Neural crest cell (in vitro differentiated cells): Measurements from ENCODE around the gene CNDP2. TPM values are rescaled to one million over a fixed set of nuclear protein-coding genes. Genes with fewer than 3 reads are reported as not detected.
"Not testable (repeated sequence)": the region's sequence is repeated elsewhere in the genome, so short reads cannot be mapped to it uniquely, and the experiment has no call there.

Experiments used
- DNase-seq: peaks from one replicate; pipeline ENCODE4 v3.0.0; 2021; ENCODE audit warnings: low read depth, mixed read lengths, low spot score
- H3K27ac Mint-ChIP-seq: one replicate; pipeline ENCODE4 v1.8.0; 2021; ENCODE audit warnings: mild to moderate bottlenecking, mixed read lengths; ENCODE audit not compliant: unreplicated experiment
- H3K27me3 Mint-ChIP-seq: 2 replicates; pipeline ENCODE4 v1.8.0; 2021; ENCODE audit warnings: low read depth, mild to moderate bottlenecking, mixed read lengths
- H3K36me3 Mint-ChIP-seq: 2 replicates; pipeline ENCODE4 v1.8.0; 2021; ENCODE audit warnings: low read depth, mild to moderate bottlenecking, mixed read lengths
- H3K4me1 Mint-ChIP-seq: 2 replicates; pipeline ENCODE4 v1.8.0; 2021; ENCODE audit warnings: mixed read lengths
- H3K4me3 Mint-ChIP-seq: one replicate; pipeline ENCODE4 v1.8.0; 2021; ENCODE audit warnings: mild to moderate bottlenecking, mixed read lengths
- H3K9me3 Mint-ChIP-seq: 2 replicates; pipeline ENCODE4 v1.8.0; 2021; ENCODE audit warnings: mixed read lengths
- total RNA-seq: library from RNA; stranded (reverse); gene quantifications from 2 replicates; pipeline ENCODE4 v1.2.1, GENCODE V29; 2021
- TF ChIP-seq, protein P1 (sequence below): fragments of 200-600 bp; sonication (generic); conservative IDR thresholded peaks from 2 replicates; pipeline ENCODE4 v1.5.0; 2021; ENCODE audit warnings: antibody characterized with exemption, mild to moderate bottlenecking

Gene CNDP2
- total RNA-seq, 1 donor from 2014 or later: 194 TPM

DNA sequence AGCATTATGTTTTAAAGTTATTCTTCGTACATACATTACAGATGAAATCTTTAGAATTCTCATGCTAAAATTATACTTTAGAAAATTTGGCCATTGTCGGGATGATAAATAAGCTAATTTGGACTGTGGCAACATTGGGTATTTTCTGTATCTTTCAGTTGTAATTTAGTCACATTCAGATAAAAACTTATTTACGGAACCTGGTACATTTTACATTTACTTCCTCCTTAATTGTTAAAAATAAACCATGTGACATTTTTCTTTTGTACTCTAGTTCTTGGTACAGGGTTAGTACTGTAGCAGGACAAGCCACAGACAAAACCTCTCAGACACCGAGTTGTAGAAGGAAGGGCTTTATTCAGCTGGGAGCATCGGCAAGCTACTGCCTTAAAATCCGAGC is 4.2 kb downstream of the CNDP2 start:
- Mint-ChIP-seq H3K4me3 (no peak overlapping the region), H3K4me1 (peaks cover 41% of the 10 kb centered on the region), H3K9me3 (no peaks in the 10 kb centered on the region), H3K27ac (no peak overlapping the region), H3K27me3 (no peaks in the 10 kb centered on the region), H3K36me3 (peaks cover 8% of the 10 kb centered on the region)
- TF ChIP-seq, protein P1, sequence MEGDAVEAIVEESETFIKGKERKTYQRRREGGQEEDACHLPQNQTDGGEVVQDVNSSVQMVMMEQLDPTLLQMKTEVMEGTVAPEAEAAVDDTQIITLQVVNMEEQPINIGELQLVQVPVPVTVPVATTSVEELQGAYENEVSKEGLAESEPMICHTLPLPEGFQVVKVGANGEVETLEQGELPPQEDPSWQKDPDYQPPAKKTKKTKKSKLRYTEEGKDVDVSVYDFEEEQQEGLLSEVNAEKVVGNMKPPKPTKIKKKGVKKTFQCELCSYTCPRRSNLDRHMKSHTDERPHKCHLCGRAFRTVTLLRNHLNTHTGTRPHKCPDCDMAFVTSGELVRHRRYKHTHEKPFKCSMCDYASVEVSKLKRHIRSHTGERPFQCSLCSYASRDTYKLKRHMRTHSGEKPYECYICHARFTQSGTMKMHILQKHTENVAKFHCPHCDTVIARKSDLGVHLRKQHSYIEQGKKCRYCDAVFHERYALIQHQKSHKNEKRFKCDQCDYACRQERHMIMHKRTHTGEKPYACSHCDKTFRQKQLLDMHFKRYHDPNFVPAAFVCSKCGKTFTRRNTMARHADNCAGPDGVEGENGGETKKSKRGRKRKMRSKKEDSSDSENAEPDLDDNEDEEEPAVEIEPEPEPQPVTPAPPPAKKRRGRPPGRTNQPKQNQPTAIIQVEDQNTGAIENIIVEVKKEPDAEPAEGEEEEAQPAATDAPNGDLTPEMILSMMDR: no peak
- DNase-seq: no peak

DNA sequence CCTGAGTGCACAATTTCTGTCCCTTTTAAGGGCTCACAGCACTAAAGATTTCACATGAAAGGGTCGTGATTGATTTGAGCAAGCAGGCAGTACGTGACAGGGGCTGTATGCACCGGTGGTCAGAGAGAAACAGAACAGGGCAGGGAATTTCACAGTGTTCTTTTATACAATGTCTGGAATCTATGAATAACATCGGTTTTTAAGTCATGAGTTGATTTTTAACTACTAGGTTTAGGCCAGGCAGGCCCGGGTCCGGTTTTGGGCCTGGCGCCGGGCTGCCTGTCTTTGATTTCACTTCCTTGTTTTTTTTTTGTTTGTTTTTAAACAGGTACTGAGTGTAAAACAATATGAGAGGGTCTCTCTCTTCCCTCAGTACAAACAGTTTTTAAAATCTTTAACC is 4.6 kb downstream of the CNDP2 start:
- H3K27ac Mint-ChIP-seq, DNase-seq, H3K4me3 Mint-ChIP-seq, H3K36me3 Mint-ChIP-seq, H3K9me3 Mint-ChIP-seq, H3K27me3 Mint-ChIP-seq: not testable (repeated sequence)
- peaks cover 38% of the 10 kb centered on the region for H3K4me1 Mint-ChIP-seq

DNA sequence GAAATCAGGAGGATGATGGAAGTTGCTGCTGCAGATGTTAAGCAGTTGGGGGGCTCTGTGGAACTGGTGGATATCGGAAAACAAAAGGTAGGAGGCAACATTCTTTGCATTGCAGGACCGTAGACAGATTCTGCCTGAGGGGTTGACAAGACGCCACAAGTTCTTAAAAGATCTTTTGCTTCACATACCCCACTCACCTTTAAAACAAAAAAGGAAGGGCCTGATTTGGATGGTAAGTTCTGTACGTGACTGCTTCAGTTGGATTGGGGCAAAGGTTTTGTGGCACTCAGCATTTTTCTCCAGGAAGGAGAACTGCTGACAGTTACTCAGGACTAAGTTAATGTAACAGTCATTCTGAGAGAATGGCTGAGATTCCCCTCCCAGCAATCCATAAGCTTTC is 5.2 kb downstream of the CNDP2 start:
- TF ChIP-seq, protein P1: no peak
- H3K4me1 Mint-ChIP-seq: peaks cover 35% of the 10 kb centered on the region
- no peak for DNase-seq
- H3K9me3 Mint-ChIP-seq: no peaks in the 10 kb centered on the region
- H3K27ac Mint-ChIP-seq: peak overlapping the region; percentile 73
- H3K27me3 Mint-ChIP-seq: no peaks in the 10 kb centered on the region
- peaks cover 8% of the 10 kb centered on the region for H3K36me3 Mint-ChIP-seq
- no peak overlapping the region for H3K4me3 Mint-ChIP-seq

DNA sequence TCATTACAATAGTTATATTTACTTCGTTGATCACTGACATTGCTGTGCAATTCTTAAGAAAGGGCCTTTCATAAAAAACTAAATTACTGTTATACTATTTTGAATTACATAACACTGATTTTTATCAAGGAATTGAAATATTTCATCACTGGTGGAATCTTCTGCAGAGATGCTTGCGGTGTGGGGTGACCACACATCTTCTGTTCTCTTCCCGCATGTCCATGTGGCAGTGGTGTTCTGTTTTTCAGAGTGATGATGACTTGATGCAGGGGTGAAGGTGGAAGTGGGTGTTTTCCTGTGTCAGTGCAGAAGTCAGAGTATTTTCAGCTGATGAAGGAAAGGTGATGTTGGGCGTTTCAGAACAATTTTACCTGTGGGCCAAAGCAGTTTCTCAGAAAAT is 7.0 kb downstream of the CNDP2 start:
- no peak overlapping the region for H3K4me3 Mint-ChIP-seq
- no peak for DNase-seq
- no peaks in the 10 kb centered on the region for H3K27me3 Mint-ChIP-seq
- no peak overlapping the region for H3K27ac Mint-ChIP-seq
- H3K9me3 Mint-ChIP-seq: no peaks in the 10 kb centered on the region
- TF ChIP-seq, protein P1: no peak
- peaks cover 8% of the 10 kb centered on the region for H3K36me3 Mint-ChIP-seq
- H3K4me1 Mint-ChIP-seq: peaks cover 20% of the 10 kb centered on the region

DNA sequence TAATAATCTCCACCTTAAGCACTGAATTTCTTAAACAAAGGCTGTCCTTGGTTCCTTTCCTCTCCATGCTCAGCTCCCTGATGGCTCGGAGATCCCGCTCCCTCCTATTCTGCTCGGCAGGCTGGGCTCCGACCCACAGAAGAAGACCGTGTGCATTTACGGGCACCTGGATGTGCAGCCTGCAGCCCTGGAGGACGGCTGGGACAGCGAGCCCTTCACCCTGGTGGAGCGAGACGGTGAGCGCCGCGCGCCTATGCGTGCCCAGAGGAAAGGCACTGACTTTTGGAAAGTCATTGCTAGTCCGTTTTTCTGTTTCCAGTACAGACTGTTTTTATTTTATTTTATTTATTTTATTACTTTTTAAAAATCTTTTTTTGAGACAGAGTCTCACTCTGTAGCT is 9.6 kb downstream of the CNDP2 start:
- DNase-seq: no peak
- TF ChIP-seq, protein P1: no peak
- Mint-ChIP-seq H3K36me3 (peaks cover 5% of the 10 kb centered on the region), H3K27ac (no peak overlapping the region), H3K4me3 (no peak overlapping the region), H3K27me3 (no peaks in the 10 kb centered on the region), H3K4me1 (no peaks in the 10 kb centered on the region), H3K9me3 (no peaks in the 10 kb centered on the region)

DNA sequence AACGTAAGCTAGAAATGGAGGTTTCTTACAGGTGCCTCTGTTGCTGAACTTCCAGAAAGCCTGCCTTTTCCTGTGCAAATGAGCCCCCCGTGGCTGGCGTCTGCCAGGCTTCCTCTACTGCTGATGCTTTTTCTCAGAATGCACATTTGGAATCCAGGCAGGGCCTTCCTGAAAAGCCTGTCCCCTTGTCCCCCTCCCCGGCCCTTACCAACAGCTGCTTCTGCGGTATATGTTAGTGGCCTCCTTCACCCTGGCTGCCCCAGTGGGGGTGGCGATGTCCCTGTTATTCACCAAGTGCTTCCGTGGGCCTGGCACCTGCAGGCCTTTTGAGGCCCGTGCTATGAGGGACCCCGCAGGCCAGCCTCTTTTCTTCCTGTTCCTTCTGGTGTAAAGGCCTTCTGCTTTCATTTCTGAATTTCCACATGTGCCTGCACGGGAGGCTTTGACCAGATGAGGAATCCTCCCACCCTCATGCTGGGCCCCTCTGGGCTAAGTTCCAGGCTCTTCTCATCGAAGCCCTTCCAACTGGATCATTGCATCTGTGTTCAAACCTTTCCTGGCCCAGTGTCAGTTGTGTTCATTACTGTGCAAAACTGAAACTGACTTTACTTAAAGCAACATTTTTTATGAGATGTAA is 10.4 kb downstream of the CNDP2 start:
- no peak overlapping the region for H3K4me3 Mint-ChIP-seq
- H3K27me3 Mint-ChIP-seq: no peaks in the 10 kb centered on the region
- H3K4me1 Mint-ChIP-seq: no peaks in the 10 kb centered on the region

More for the DNA sequence above, 10.4 kb downstream of the CNDP2 start:
- TF ChIP-seq, protein P1: no peak
- Mint-ChIP-seq H3K36me3 (no peaks in the 10 kb centered on the region), H3K9me3 (no peaks in the 10 kb centered on the region), H3K27ac (no peak overlapping the region)
- no peak for DNase-seq
